ENCODE measurements around the gene ST6GALNAC4.
A peak's percentile ranks its signal among the peaks of the same experiment; 100 is the strongest.
"Not testable (repeated sequence)": the region's sequence is repeated elsewhere in the genome, so short reads cannot be mapped to it uniquely, and the experiment has no call there.

ST6GALNAC4 gene

DNA sequence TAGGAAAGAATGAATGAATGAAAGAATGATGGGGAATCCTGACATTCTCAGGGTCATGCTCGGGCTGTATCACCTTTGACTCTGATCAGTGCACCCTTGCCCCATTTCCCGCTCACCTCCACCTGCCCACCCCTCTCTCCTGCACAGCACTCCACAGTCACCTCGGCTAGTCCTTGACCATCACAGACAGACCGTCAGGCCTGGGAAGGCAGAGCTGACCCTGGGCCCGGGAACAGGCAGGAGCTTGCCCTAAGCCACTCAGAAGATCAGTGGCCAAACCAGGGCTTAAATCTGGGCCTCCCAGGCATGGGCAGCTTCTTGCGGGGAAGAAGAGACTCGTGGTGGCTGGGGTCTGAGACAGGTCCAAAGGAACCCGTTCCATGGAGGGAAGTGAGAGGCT, 21.0 kb downstream of the ST6GALNAC4 start:
- DNase-seq: no peak

GRCh38 chr9:127893392-127893791, 23.4 kb downstream of the ST6GALNAC4 start:
- peak in 17 of 58 donors; percentile 15 to 78 (median 47) for DNase-seq

DNA sequence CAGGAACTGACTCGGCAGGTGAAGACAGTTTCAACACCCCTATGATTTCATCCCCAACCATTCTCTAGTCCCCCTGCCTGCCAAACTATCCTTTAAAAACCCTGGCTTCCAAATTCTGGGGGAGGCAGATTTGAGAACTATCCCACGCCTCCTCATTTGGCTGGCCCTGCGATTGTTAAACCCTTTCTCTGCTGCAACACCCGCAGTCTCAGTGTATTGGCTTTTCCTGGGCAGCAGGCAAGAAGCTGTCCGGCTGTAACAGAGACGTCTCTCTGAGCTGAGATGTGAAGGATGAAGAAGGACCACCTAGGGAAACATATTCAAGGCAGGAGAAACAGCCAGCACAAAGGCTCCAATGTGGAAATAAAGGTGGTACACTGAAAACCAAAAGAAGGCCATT, 24.0 kb downstream of the ST6GALNAC4 start:
- DNase-seq: no peak

DNA sequence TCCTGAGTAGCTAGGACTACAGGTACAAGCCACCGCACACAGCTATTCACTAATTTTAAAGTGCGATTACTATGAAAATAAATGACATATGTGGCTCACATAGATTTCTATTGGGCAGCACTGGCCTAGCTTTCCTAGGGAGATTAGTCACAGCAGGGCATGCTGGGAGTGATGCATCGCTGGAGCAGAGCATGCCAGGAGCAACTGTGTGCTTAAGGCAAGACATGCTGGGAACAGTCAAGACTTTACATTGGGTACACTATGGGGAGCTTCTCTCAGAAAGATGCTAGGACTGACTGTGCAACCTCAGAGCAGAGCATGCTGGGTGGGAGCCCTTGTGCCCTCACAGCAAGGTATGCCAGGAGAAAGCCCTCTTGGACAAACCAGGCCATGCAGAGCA, 26.8 kb downstream of the ST6GALNAC4 start:
- DNase-seq: no peak

GRCh38 chr9:127887792-127888191, 29.0 kb downstream of the ST6GALNAC4 start:
- no peak for DNase-seq

- no peak for DNase-seq
Measured at GRCh38 chr9:127886401-127886972, 30.4 kb downstream of the ST6GALNAC4 start.

DNA sequence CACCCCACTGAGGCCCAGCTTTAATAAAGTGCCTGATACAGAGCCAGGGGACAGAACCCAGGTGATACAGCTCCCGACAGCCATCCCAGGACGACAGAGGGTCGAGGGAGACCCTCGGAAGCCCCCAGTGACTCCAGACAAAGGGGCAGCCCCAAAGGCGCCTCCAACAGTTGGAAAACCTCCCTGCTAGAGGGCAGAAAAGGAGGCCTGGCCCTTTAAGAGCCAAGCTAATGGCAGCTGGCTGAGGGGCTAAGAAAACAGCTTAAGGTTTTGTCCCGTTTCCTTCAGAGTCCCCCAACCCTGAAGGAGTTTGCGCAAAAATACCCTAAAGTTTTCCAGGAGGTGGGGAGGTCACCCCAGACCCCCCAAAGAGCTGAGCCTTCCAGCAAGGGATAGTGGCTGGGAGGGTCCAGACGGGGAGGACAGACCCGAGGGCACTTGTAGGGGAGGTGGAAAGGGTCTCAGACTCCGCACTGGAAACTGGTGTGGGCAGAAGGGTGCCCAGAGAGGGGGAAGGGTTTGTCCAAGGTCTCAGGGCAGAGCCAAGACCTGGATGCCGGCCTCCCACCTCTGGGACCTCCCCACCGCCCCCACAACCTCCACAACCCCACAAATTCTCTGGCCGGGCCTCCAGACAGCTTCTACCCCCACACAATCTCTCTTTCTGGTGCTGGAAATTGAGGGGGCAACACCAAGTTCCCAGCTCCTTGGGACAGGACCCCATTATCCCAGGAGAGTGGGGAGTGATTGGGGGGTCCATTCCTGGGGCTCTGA, 31.1 kb downstream of the ST6GALNAC4 start:
- no peak for DNase-seq

DNA sequence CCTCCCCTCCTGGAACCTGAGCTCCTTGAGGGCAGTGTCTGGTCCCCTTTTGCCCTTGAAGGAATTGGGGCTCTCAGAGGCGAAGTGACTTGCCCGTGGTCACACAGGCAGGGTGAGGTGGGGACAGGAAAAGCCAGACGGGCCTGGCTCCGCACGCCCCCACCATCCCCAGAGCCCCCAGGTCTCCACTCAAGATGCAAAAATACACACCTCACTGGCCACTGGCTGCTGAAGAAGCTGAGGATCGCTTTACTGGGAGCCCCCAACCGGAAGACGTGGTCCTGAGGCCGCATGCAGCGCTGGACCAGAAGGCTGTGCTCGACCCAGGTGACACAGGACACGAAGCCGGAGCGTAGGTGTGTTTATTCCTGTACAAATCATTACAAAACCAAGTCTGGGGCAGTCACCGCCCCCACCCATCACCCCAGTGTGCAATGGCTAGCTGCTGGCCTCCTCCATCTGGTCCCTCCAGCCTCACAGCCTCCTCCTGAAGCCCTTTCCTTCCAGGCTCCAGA, 31.8 kb downstream of the ST6GALNAC4 start:
- DNase-seq: no peak

DNA sequence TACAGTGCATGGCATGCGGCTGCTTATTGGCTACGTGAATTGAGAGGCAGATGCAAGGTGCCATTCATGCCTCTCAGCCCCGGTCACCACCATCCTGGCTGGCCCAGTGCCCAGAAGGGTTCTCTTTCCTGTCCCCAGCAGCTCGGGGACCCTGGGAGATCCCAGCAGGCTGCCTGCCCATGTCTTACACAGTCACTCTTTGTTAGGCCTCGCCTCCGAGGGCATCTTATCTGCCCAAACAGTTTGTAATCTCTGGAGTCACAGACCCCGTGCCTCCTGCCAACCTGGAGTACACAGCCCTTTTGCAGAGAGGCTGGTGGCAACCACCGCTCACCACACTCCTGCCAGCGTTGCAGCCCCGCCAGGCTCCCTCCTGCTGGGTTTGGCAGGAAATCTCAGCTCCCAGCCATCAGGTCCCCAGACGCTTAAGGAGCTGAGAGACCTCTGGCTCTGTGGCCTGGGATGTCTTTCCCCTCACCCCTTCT, 32.4 kb downstream of the ST6GALNAC4 start:
- DNase-seq: peak in 15 of 58 donors; percentile 8 to 67 (median 37)

DNA sequence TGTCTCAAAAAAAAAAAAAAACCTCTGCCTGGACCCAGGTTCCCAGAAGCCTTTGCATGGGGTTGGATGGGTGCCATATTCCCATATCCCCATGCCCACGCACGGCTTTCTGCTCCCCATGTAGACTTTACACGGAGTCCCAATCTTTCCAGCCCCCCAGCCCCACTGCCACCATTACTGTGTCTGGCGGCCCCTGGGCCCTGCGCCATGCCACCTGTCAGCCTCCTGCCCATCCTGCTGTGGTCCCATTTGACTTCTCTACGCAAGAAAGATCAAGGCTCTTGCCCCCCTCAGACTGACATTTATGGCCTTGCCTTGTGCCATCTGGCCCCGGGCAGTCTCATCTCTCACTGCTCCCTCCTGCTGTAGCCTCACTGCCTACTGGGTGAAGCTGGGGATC, 32.9 kb downstream of the ST6GALNAC4 start:
- DNase-seq: no peak

DNA sequence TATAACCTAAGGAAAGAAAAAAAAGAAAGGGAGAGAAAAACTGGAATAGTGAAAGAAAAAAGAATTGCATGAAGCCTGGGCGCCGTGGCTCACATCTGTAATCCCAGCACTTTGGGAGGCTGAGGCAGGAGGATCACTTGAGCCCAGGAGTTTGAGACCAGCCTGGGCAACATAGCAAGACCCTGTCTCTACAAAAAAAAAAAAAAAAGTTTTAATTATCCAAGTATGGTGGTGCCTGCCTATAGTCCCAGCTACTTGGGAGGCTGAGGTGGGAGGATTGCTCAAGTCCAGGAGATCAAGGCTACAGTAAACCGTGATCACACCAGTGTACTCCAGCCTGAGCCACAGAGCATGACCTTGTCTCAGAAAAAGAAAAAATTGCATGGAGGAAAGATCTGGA, 35.1 kb downstream of the ST6GALNAC4 start:
- DNase-seq: not testable (repeated sequence)

- no peak for DNase-seq
Measured at GRCh38 chr9:127880143-127880542, 36.7 kb downstream of the ST6GALNAC4 start.

DNA sequence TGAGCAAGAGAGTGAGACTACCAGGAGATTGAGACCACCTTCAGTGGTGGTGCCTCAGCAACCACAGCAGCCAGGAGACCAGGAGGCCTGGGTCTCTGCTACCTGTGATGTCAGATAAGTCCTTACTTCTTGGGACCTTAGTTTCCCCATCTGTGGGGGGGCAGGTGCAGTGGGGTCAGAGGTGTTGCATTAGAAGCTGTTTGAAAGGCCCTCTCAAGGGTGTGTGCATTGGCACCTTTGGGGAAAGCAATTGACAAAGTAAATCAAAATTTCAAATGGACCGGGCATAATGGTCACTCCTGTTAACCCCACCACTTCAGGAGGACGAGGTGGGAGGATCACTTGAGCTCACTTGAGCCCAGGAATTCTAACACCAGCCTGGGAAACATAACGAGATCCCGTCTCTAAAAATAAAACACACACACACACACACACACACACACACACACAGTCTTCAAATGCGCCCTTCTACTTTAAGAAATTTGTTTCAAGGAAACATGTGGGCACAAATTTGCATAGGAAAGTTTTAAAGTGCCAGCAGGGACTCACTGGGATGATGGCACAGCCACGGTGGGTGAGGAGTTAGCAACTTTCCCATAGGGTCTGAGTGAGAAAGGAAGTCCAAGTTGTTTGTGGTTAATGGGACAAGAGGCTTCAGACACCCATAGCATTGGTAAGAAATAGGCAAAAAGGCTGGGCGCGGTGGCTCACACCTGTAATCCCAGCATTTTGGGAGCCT, 38.0 kb downstream of the ST6GALNAC4 start:
- no peak for DNase-seq

DNA sequence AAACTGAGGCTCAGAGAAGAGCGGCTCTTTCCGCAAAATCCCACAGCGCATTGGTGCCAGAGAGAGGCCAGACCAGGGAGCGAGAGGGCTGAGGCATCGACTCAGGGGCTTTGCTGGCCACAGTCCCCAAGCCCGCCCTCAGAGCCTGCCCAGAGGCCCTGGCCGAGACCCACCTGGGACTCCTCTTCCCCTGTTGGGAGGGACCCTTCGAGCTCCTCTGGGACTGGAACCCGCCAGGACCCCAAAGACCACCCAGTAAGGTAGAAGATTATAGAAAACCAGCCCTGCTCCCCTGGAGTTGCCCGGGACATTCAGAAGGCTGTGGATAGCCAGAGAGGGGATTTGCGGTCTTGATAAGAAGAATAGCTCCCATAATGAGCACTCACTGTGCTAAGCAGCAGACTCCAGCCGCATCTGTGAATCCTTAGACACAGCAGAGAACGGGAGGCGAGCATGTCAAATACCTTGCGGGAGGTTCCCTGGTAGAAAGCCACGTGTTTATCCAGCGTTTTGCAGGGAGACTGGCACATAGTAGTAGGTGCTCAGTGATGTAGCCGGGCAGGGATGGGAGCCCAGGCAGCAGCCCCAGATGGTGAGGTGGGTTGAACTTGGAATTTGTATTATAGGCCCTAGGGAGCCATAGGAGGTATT, 38.7 kb downstream of the ST6GALNAC4 start:
- DNase-seq: peak in 3 of 58 donors; percentile 27 to 45 (median 43)

DNA sequence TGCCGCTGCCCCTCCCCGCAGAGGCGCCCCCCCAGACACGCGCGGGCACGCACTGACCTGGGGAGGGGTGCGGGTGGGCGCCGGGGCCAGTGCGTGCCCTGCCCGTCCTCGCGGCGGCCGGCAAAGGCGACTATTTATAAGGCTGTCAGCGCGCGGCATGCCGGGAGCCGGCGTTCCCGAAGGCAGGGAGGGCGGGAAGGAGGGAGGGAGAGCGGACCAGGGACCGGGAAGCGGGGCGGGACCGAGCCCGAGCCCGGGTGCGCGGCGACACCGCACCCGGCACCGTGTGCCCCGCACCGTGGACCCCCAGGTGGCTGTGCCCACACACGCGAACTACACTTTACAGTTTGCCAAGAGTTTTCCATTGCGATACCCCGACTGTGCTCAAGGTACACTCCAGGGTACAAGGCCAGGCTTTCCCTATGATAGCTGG, 39.3 kb downstream of the ST6GALNAC4 start, which contains the start of gene AK1:
AK1 (minus strand) TSS at position 110 of the 433 bp plus-strand sequence. CDS start 3,058 bp downstream, outside the sequence.
- peak in 56 of 58 donors; percentile 32 to 90 (median 80) for DNase-seq

DNA sequence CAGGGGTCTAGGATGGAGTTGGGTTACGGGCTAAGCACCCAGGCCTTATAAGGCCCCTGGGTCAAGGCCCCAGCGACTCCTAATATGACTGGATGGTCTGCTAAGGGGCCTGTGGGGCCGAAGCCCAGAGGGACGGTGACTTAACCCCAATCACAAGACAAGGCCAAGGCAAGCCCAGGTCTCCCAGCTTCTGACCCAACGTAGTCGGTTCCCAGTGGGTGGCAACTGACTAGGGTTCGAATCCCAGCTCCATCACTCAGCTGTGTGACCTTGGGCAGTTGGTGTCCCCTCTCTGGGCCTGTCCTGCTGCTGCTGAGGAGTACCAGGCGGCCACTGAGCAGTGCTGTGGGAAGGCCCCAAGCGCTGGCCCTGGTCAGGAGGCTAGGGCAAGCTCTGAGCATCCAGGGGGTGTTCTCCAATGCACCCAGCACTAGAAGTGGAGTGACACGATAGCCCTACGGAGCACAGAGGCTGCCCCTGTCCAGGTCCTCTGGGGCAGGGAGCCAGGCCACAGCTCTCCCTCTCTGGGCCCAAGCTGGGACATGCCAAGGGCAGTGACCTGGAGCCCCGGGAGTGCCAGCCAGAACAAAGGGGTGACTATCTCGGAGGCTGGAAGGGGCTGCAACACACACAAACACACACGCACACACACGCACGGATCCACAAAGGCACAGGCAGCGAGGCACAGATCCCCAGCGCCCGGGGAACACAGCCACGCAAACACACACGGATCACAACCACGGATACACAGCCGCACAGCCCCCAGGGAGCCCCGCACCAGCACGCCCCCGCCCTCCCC, 39.9 kb downstream of the ST6GALNAC4 start:
- DNase-seq: peak in 17 of 58 donors; percentile 51 to 78 (median 62)

GRCh38 chr9:127876026-127876763, 40.6 kb downstream of the ST6GALNAC4 start:
- DNase-seq: no peak

DNA sequence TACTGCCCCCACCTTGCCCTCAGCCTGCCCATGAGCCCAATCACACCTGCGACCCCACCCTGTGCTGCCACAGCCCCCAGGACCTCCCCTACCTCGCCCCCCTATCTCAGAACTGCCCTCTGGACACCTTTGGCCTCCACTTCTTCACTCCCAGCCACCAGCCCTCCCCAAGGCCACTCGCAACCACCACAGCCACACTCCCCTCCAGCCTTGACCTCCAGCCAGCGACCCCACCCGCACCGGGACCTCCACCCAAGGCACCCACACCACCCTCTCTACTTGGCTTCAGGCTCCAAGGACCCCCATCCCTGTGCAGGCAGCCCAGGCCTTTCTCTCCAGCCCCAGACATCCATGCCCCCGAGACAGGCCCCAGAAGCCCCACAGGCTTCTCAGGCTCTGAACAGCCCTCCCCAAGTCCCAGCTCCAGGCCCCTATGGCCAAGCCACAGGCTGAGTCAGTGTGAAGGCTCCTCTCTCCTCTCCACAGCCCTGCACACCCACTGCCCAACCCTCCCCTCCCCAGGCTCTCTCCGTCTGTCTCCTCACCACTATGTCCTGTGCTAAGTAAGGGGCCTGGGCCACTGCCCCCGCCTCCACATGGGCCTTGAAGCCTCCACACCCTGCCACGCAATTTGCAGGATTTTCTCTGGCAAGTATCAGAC, 41.4 kb downstream of the ST6GALNAC4 start:
- no peak for DNase-seq

All from anterior cingulate cortex (tissue), 58 donors.